GM13976 (cell line): ENCODE data around the gene UBE2E2.

Source experiments
- DNase-seq: peaks from one replicate; pipeline ENCODE4 v3.0.0; 2012; ENCODE audit warnings: low spot score
- CTCF ChIP-seq: IDR thresholded peaks from 2 replicates; pipeline ENCODE4 v1.5.1; 2012; ENCODE audit warnings: borderline replicate concordance, mild to moderate bottlenecking; ENCODE audit not compliant: insufficient read depth; ENCODE audit errors: extremely low read depth, missing control alignments, control extremely low read depth
- in situ Hi-C: fragments of 300-500 bp; cut with MboI; formaldehyde crosslinking; loops from one replicate; pipeline ENCODE4 v1.12.0; 2022; ENCODE audit warnings: low sequenced_read_pairs, mixed read lengths, inconsistent platforms; ENCODE audit not compliant: unreplicated experiment

UBE2E2 gene

GRCh38 chr3:23539185-23539584 lies 336.1 kb downstream of the UBE2E2 start:
- in situ Hi-C loops = no loop called here
- no peak for DNase-seq
- no peak for TF ChIP-seq CTCF

GRCh38 chr3:23540600-23540999 lies 337.5 kb downstream of the UBE2E2 start:
- in situ Hi-C loops = no loop called here
- no peak for DNase-seq
- no peak for TF ChIP-seq CTCF

- DNase-seq = no peak
- TF ChIP-seq CTCF = no peak
- in situ Hi-C loops = no loop called here
These were observed 339.0 kb downstream of the UBE2E2 start for GRCh38 chr3:23542079-23542478.

- DNase-seq = no peak
- in situ Hi-C loops = no loop called here
- no peak for TF ChIP-seq CTCF
These were observed 343.1 kb downstream of the UBE2E2 start for GRCh38 chr3:23546181-23546580.

- TF ChIP-seq CTCF = no peak
- in situ Hi-C loops = no loop called here
- DNase-seq = no peak
These were observed 345.0 kb downstream of the UBE2E2 start for GRCh38 chr3:23547905-23548650.

GRCh38 chr3:23548706-23549105 lies 345.6 kb downstream of the UBE2E2 start:
- no peak for TF ChIP-seq CTCF
- no peak for DNase-seq
- in situ Hi-C loops = no loop called here
